Psoas muscle (tissue), 8 donors: Measurements from ENCODE around the gene HK3. TPM values are rescaled to one million over a fixed set of nuclear protein-coding genes. Genes with fewer than 3 reads are reported as not detected.

Experiments
- ATAC-seq, 4 donors: fragments of 200-7000 bp; cut with Tn5 transposase; one replicate each; pipeline ENCODE4 v1.9.1; 2020; ENCODE audit warnings: moderate library complexity in 3 of 4, mild to moderate bottlenecking in 2 of 4
- DNase-seq, 2 donors: peaks; one replicate each; pipeline ENCODE4 v3.0.0-alpha.2; 2020
- H3K27ac ChIP-seq: fragments of 200-600 bp; one replicate; pipeline ENCODE4 v1.8.0; 2022
- H3K27me3 ChIP-seq, 3 donors: fragments of 200-600 bp in 1 of 3; one replicate each; pipeline versions ENCODE4 v1.6.1 to v1.8.0; 2013 to 2022; ENCODE audit warnings: low read length in 2 of 3, mild to moderate bottlenecking in 2 of 3, moderate library complexity in 1 of 3; ENCODE audit not compliant: insufficient read depth in 3 of 3
- H3K36me3 ChIP-seq, 2 donors: fragments of 200-600 bp in 1 of 2; one replicate each; pipeline versions ENCODE4 v1.6.1 to v1.8.0; 2013 to 2022; ENCODE audit warnings: low read depth in 1 of 2, mild to moderate bottlenecking in 1 of 2, moderate library complexity in 1 of 2; ENCODE audit not compliant: insufficient read depth in 1 of 2
- H3K4me1 ChIP-seq: fragments of 200-600 bp; one replicate; pipeline ENCODE4 v1.8.0; 2022
- H3K4me3 ChIP-seq: fragments of 200-600 bp; one replicate; pipeline ENCODE4 v1.8.0; 2022; ENCODE audit warnings: mild to moderate bottlenecking
- H3K9me3 ChIP-seq: fragments of 200-600 bp; one replicate; pipeline ENCODE4 v1.8.0; 2022
- CTCF ChIP-seq: fragments of 200-600 bp; IDR thresholded peaks from one replicate; pipeline ENCODE4 v1.8.0; 2022; ENCODE audit warnings: antibody characterized with exemption
- WGBS, 3 donors: extraction: QIAGEN DNeasy Blood & Tissue Kit; methylation state at CpG; one replicate each; pipeline versions ENCODE4 v1.1.6 to v1.1.7; 2013; 5-methylcytosine and 5-hydroxymethylcytosine counted together
- intact Hi-C, 2 donors: fragments of 100-400 bp; cut with DNase I; formaldehyde crosslinking; loops; one replicate each; pipeline versions ENCODE4 v1.11.0 to v1.14.2; 2022
- polyA plus RNA-seq, 3 donors: library from polyadenylated mRNA; stranded (reverse); fragments of 200-250 nt; gene quantifications; one replicate each; pipeline ENCODE4 v1.2.3, GENCODE V29; 2013
- total RNA-seq, 4 donors: library from RNA; stranded (reverse); fragmentation: NEBNext Ultra II Directional in 2 of 4; extraction: Animal tissue kit (Norgen Biotek cat#: 25700) in 2 of 4; gene quantifications; one replicate each; pipeline versions ENCODE4 v1.2.1 to v1.2.4, GENCODE V29; 2021 to 2023
- donor health status: healthy with polysubstance abuse.
- donor health status: DM: no; HTN: no; CAD: no; lungs with moderate emphysema.
- donor health status: Bipolar disorder and iron deficiency.
- donor health status: healthy.
- donor health status: DM: yes; HTN: yes; CAD: no.
- donor health status: DM: no; HTN: no; CAD: no.
- donor health status: DM: no; HTN: no; CAD: no.
- donor health status: DM: yes; HTN: yes; CAD: no.

HK3 gene
- total and polyA plus RNA-seq, 7 donors: 1.6 to 3.1 (median 2.4) TPM

- Histone ChIP-seq H3K36me3 (no peaks in the 10 kb centered on the region), H3K9me3 (no peaks in the 10 kb centered on the region), H3K4me1 (no peaks in the 10 kb centered on the region), H3K27ac (no peak overlapping the region), H3K27me3 (peaks cover 0 to 80% (median 18%) of the 10 kb centered on the region in 3 donors), H3K4me3 (no peak overlapping the region)
- DNase-seq (no peak), ATAC-seq (no peak)
- intact Hi-C loops: no loop called here
- 53 to 61% (median 53%) methylated on average over 5 of the region's 5 CpGs for WGBS, 3 donors
- no peak for TF ChIP-seq CTCF
Observed at GRCh38 chr5:176863765-176864098, 35.4 kb downstream of the HK3 start.

DNA sequence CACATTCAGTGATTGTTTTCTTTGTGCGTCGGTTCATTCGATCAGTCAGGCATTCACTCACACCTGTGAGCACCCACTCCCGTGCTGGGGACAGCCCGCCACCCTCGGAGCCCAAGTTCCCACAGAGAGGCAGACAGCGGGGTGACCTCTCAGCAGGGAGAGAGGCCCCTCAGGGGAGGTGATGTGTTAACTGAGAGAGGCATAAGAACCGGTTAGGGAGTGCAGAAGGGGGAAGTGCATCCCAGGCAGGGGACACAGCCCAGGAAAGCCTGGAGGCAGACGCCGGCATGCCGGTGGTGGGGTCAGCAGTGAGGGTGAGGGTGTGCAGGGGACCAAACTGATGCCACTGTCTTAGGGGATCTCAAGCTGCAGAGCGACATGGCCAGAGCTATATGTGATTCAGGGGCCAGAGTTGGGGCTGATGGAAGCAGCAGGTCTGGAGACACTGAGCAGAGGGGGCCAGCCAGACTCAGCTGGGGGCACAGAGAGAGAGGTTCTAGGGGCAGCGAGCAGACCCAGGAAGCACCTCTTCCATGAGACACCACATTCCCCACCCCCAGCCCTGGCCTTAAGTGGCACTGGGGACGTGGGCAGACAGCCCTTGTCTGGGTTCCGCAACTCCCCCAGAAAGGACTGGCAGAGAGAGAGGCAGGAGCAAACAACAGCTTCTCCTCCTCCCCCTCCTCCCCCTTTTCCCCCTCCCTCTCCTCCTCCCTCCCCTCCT is 35.9 kb downstream of the HK3 start:
- Histone ChIP-seq H3K27me3 (peaks cover 0 to 74% (median 18%) of the 10 kb centered on the region in 3 donors), H3K36me3 (no peaks in the 10 kb centered on the region), H3K4me1 (no peaks in the 10 kb centered on the region), H3K9me3 (no peaks in the 10 kb centered on the region), H3K4me3 (no peak overlapping the region), H3K27ac (no peak overlapping the region)
- no peak for DNase-seq
- ATAC-seq: no peak
- intact Hi-C loops: no loop called here
- 31 to 36% (median 36%) methylated on average over 15 of the region's 15 CpGs for WGBS, 3 donors
- no peak for TF ChIP-seq CTCF

- no peak for ATAC-seq
- 55 to 61% (median 60%) methylated on average over 24 to 28 of the region's 28 CpGs for whole genome bisulfite sequencing, 3 donors
- no peak for TF ChIP-seq CTCF
Observed at GRCh38 chr5:176862330-176862995, 36.7 kb downstream of the HK3 start.

DNA sequence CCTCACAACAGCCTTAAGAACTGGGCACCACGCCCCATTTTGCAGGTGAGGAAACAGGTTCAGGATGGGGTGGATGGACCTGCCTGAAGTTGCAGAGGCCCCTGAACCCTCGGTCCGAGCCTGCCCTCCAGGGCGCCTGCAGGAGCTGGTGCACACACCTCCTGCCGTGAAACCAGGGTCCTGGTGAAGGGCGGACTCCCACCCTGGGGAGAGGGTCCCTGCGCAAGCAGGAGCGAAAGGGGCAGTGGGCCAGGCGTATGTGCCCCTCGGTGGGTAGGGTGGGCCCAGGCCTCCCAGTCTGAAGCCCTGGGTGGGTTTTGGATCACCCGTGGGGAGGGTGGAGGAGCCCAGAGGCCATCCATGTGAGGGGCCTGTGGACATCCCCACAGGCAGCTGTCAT is 37.9 kb downstream of the HK3 start:
- Histone ChIP-seq H3K4me1 (no peaks in the 10 kb centered on the region), H3K27ac (no peak overlapping the region), H3K4me3 (no peak overlapping the region), H3K27me3 (peaks cover 0 to 57% (median 14%) of the 10 kb centered on the region in 3 donors), H3K9me3 (no peaks in the 10 kb centered on the region), H3K36me3 (no peaks in the 10 kb centered on the region)
- 82 to 84% (median 82%) methylated on average over 11 of the region's 11 CpGs for WGBS, 3 donors
- intact Hi-C loops: no loop called here
- no peak for DNase-seq
- no peak for ATAC-seq
- TF ChIP-seq CTCF: no peak

More at GRCh38 chr5:176862330-176862995, 36.7 kb downstream of the HK3 start:
- H3K4me3 ChIP-seq: no peak overlapping the region
- H3K9me3 ChIP-seq: no peaks in the 10 kb centered on the region
- H3K36me3 ChIP-seq: no peaks in the 10 kb centered on the region
- no peaks in the 10 kb centered on the region for H3K4me1 ChIP-seq
- no peak overlapping the region for H3K27ac ChIP-seq
- peaks cover 0 to 67% (median 16%) of the 10 kb centered on the region in 3 donors for H3K27me3 ChIP-seq
- intact Hi-C loops: no loop called here
- DNase-seq: no peak
